ENCODE measurements around the gene PDE6G.
"Not testable (repeated sequence)": the region's sequence is repeated elsewhere in the genome, so short reads cannot be mapped to it uniquely, and the experiment has no call there.

PDE6G gene

DNA sequence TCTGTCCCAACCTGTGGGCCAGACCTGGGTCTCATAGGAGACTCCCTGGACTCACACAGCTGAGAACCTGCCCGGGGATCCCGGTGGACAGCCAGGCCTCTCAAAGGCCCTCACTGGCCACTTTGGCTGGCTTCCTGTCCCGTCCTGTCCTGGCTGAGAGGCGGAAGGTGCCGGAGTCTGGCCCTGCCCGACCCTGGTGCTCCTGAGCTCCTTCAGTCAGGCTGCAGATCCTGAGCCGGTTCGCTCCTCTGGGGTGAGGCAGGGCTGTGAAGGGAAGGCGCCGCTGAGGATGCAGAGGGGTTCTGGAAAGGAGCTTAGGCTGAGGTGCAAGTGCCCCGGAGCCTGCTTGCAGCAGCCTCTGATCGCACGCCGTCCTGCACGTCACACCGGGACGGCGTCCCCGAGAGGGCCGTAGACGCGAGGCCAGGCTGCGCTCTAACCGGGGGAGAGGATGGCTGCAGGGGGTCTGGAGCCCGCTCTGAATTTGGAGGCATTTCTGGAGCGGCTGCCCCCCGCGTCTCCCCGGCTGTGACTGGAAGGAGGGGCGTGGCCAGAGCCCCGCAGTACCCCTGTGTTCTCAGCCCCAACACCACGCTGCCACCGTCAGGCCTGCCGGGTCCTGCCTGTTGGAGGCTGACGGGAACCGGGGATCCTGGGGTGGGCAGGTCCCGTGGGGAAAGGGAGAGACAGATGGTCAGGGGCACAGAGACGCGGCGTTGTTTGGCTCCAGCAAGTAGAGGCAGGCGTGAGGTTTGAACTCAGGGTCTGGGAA lies 31.6 kb upstream of the PDE6G start:
- DNase-seq (ENCODE audit: low read depth in 2 of 2) = no peak

DNA sequence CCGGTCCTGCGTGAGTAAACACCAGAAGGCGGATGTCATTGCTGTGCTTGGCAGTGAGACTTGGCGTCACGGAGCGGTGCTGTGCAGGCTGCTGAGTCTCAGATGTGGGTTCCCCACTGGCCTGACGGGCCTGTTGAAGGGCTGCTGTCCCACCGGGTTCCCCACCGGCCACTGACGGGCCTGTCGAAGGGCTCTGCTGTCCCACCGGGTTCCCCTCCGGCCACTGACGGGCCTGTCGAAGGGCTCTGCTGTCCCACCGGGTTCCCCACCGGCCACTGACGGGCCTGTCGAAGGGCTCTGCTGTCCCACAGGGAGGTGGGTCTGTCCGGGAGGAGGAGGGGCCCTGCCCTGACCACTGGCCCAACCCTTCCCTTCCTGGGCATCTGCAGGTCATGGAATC lies 30.3 kb upstream of the PDE6G start:
- no peak for DNase-seq (ENCODE audit: low read depth in 2 of 2)

DNA sequence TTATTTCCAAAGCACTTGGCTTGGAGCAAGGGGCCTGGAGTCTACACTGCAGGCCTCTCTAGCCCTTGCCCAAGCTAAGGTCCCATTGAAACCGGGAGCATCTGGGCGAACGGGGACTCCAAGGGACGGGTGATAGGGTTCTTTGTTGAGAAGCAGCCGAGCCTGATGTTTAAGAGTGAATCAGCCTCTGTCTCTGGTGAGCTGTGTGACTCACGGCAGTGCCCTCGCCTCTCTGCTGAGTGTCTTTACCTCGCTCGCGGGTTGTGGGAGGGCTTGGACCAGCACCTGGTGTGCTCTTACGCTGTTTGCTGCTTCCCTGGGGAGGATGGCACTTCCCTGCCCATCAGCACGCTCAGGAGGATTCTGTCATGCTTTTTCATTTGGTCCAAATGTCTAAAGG lies 28.8 kb upstream of the PDE6G start:
- no peak for DNase-seq (ENCODE audit: low read depth in 2 of 2)

DNA sequence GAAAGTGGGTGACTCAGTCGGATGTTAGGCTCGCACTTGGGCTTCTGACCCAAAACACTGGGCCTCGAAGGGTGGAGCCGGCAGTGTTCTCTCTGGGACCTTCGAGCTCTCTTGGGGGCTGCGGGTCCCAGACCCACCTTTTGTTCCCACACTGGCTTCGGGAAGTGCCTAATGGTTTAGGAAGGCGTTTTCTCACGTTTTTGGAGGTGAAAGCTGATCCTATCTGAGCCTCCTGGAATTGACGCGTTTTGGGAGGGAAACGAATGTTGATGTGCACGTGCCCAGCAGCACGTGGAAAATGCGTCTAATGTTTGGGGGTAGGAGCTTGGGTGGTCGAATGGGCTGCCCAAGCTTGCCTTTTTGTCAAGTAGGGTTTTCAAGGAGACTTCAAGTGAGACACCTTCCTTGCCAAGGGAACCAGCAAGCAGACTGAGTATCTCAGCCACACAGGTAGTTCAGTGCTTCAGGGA lies 28.1 kb upstream of the PDE6G start:
- no peak for DNase-seq (ENCODE audit: low read depth in 2 of 2)

DNA sequence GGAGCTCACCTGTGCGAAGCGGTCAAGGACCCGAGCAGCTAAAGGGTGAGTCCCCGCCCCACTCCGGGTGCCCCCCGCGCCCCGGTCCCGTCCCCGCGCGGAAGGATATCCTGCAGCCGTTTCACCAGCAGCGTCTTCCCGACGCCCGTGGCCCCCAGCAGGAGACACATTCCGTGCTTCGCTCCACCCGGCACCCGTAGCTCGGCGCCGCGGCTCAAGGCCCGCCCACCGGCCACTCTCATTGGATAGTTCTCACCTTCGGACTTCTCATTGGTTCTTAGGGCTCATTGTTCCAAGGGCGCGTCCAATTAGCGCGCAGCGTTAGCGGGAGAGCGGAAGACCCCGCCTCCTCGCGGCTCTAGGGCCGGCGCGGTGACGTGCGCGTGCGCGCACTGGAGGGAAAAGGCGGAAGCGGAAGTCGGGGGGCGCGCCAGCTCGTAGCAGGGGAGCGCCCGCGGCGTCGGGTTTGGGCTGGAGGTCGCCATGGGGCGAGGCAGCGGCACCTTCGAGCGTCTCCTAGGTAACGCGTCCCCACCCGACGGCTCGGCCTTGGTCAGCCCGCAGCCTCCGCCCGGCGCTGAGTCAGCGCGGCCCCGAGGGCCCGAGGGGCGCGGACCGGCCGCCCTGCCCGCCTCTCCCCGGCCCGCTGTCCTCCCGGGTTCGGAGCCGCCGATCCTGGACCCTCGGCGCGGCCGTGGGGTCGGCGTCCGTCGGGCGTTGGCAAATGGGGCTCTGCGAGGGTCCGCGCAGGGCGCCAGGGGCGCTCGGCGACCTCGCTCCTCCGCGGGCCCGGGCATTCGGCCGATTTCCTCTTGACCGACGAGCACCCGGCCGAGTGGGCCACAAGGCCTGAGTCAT lies 27.5 kb upstream of the PDE6G start, which contains the start of the genes ARL16 and HGS:
TSS of gene ARL16 (minus strand) at position 214 of the 858 bp plus-strand sequence. CDS start at position 170, 44 bp downstream.
TSS of gene HGS (plus strand) at position 428 of the 858 bp plus-strand sequence. CDS start at position 484, 56 bp downstream.
- peak; percentile 94 to 96 for DNase-seq (ENCODE audit: low read depth in 2 of 2)

DNA sequence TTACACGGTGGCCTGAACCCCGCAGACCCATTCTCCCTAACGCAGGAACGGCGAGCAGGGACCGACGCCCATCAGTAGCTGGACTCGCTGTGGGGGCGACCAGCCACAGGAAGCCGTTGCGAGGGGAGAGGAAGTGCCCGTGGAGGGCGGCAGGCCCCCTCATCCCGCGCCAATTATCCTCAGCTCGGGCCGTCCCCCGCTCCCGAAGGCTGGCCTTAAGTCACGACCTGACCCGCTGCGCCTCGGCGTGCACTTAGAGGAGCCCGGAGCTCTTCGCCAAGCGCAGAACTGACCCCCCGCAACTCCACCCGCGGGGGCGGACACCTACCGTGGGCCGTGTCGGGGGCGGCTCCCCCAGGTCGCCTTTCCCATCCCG lies 26.9 kb upstream of the PDE6G start:
- no peak for DNase-seq (ENCODE audit: low read depth in 2 of 2)

DNA sequence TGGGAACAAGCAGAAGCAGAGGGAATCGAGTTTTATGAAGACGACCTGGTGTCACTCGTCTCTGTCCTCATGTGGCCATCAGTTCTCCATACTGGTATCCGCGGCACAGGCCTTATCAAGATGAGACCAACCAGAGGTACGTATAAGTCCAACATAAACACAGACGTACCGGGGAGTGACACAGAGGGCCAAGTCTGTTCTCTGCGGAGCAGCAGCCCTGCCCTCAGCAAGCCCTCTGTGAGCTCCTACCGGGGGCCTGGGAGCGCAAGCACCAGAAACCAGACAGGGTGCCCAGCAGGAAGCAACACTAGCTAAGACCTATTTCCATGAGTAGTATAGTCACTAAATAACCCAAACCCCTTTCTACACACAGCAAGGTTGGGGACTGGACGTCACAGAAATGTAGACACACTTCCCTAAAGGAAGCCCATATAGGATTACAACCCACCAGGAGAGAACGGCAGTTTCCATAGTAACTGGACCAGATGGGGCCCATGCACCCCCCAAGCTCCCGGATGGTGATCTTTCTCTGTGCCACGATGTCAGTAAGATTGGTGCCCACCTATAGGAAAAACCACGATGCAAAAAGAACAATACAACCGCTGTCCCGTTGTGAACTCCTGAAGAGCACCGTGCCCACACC lies 26.3 kb upstream of the PDE6G start:
- DNase-seq (ENCODE audit: low read depth in 2 of 2) = no peak

DNA sequence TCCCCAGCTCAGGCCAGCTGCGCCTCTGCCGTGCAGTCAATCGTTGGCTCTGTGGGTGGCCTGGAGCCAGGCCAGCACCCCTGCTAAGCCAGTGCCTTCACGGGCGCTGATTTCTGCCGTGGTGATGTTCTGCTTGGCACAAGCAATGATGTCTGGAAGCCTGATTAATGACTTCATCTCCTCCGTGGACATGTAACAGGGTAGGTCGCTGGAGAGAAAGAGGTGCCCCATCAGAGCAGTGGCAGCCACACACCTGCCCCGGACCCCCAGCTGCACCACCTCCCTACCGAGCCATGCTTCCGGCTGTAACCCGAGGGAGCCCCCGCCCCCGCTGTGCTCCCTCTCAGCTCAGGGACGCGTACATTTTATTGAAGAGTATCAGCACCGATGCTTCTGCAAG lies 25.3 kb upstream of the PDE6G start:
- DNase-seq (ENCODE audit: low read depth in 2 of 2) = no peak

DNA sequence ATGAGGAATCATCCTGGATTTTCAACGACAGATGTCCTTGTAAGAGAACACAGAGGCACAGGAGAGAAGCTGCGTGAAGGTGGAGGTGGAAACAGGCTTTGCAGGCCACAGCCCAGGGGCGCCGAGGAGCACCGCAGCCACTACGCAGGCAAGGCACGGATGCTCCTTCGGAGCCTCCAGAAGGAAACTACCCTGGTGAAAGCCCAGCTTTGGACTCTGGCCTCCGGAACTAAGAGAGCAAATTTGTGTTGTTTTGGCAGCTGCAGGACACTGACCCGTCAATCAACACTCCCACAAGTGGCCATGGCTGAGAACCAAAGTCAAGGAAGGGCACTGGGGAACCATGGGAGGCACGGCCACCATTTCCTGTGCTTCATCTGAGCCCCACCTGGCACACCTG lies 23.8 kb upstream of the PDE6G start:
- no peak for DNase-seq (ENCODE audit: low read depth in 2 of 2)

DNA sequence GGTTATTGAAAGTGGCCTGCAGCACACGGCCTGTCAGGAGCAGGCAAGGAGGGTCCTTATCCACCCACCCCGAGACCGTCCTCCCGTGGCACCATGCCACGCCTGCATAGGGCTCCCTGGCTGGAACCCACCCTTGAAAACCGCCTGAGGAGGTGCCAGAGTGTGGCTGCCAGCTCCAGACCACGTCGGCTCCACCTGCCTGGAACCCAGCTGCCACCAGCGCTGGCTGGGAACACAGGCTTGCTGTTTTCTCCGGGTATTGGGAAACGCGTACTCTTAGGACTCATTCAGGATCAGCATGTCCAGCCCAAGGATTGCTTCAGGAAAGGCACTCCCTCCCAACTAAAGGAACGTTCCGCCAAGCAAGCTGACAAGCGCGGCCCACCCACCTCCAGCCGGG lies 20.6 kb upstream of the PDE6G start:
- DNase-seq (ENCODE audit: low read depth in 2 of 2) = no peak

DNA sequence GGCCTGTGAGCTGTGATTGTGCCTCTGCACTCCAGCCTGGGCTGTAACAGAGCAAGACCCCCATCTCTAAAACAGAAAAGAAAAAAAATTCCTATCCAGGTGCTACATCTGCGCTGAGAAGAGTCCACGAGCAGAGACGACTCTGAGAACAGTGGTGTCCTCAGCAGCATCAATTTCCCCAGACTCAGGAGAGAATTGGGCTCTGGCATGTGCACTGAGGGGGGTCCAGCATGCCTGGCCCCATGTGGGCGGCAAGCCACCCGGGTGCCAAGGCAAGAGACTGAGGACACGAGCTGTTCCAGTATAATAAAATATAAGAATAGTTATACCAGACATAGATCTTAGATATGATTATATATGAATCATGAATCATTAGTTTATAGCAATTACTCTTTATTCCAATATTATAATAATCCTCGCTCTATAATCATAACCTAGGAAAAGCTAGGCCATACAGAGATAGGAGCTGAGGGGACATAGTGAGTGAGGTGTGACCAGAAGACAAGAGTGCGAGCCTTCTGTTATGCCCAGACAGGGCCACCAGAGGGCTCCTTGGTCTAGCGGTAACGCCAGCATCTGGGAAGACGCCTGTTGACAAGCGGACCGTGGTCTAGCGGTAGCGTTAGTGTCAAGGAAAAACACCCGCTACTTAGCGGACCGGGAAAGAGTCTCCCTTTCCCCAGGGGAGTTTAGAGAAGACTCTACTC lies 19.3 kb upstream of the PDE6G start:
- DNase-seq (ENCODE audit: low read depth in 2 of 2) = not testable (repeated sequence)

DNA sequence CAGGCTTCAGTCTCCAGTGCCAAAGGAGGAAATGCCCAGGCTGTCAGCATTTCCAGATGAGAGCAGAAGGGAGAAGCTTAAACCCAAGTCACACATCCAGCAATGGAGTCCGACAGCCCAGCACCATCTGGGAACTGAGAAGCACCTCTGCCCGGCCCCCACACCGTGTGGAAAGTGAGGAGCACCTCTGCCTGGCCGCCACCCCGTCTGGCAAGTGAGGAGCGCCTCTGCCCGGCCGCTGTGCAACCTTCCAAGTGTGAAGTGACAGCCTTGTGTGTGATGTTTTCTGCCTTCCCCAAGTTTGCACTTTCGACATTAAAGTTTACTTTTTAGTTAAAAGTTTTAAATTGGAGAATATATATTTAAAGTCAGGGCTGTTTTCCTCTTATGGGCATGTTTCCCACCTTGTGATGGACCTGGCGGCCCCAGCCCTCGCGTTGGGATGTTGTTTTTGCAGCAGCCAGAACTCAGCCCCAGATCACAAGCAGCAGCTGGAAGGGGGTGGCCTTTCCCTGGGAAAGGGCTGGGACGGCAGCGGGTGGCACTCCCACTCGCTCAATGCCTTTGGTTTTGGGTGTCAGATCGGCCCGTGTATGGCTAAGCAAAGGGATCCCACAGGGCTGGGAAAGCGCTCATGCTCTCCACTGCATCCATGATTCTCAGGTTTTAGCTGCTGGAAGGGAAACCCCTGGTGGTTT lies 17.4 kb upstream of the PDE6G start:
- DNase-seq (ENCODE audit: low read depth in 2 of 2) = no peak

DNA sequence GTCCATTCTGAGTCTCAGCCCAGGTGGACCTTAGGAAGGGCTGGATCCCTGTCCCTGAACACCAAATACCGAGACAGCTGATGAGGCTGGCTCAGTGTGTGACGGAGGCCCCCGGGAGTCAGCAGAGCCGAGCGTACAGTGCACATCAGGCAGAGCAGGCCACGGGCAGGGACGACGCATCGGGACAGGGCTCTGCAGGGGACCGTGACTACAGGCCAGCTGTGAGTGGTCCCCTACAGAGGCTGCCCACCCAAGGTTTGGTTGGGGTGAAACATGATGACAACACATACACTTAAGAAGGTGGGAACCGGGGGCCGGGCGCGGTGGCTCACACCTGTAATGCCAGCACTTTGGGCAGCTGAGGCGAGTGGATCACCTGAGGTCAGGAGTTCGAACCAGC lies 16.6 kb upstream of the PDE6G start:
- DNase-seq (ENCODE audit: low read depth in 2 of 2) = no peak

DNA sequence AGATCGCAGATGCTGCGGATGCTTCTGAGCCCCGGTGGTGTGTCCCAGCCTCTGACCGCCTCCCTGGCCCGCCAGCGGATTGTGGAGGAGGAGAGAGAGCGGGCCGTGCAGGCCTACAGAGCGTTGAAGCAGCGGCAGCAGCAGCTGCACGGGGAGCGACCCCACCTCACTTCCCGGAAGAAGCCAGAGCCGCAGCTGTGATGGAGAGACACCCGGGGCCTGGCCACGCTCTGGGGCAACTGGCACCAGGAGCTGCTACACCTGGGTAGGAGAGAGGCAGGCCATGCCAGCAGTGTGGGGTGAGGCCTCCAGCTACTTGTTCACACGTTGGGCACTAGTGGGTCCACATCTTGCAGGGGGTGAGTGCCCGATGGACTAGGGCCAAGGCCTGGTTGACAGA lies 16.2 kb upstream of the PDE6G start:
- no peak for DNase-seq (ENCODE audit: low read depth in 2 of 2)

DNA sequence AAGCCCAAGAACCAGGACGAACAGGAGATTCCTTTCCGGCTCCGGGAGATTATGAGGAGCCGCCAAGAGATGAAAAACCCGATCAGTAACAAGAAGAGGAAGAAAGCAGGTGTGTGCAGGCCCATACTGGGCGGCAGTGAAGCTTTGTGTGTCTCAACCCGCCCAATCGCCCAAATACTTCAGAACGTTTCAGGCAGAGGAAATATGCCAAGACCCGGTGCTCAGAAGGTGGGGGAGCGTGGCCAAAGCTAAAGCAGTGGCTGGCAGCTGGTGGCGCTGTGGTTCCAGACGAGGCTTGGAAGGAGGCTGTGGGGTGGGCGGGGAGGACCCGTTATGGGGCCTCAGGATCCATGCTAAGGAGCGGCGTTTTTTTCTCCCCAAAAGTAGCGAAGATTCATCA lies 11.4 kb upstream of the PDE6G start:
- DNase-seq (ENCODE audit: low read depth in 2 of 2) = no peak

DNA sequence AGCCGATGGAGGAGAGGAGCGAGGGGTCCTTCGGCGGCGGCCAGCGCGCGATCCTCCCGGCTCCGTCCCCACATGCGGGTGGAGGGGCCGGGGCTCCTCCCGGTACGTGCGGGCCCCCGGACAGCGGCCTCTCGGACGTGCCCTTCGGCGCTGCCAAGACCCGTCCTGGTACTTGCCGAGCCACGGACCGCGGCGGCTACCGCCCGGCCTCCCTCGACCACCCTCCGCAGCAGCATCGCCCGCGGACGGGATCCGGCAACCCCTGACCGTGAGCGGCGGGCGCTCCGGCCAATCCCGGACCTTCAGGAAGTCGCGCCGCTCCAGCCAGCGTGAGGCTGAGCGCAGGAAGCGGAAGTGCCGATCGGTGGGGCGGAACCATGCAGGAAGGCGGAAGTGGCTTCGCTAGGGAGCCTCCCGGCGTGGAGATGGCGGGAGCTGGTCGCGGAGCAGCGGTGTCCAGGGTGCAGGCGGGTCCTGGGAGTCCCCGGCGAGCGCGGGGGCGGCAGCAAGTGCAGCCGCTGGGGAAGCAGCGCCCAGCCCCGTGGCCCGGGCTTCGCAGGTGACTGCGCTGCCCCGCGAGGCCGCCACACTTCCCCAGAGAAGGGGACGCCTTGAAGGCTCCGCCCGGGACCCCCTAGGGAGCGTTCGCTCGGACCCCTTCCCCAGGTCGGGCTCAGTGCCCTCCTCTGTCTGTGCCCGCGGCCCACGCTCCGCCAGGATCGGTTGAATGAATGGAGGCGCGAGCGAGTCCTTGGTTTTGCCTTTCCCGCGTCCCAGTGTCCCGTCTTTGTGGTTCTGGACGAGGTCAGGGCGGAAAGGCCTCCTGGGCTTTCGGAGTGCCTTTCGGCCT lies 10.2 kb upstream of the PDE6G start, which contains the start of the genes CCDC137 and OXLD1:
TSS of gene CCDC137 (plus strand) at position 396 of the 850 bp plus-strand sequence. CDS start at position 426, 30 bp downstream.
TSS of gene OXLD1 (minus strand) at position 264 of the 850 bp plus-strand sequence. CDS start at position 236, 28 bp downstream.
- peak; percentile 83 to 87 for DNase-seq (ENCODE audit: low read depth in 2 of 2)

DNA sequence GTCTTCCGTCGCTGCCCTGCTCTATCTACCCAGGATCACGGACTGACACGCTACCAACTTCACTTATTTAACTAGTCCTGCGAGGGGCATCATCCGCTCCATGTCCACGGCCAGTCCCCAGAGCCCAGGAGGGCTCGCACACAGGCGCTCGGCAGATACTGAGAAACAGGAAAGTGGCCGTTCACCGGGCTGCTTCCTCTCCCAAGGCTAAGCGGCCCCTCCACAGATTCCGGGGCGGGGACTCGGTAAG lies 9.7 kb upstream of the PDE6G start:
- no peak for DNase-seq (ENCODE audit: low read depth in 2 of 2)

DNA sequence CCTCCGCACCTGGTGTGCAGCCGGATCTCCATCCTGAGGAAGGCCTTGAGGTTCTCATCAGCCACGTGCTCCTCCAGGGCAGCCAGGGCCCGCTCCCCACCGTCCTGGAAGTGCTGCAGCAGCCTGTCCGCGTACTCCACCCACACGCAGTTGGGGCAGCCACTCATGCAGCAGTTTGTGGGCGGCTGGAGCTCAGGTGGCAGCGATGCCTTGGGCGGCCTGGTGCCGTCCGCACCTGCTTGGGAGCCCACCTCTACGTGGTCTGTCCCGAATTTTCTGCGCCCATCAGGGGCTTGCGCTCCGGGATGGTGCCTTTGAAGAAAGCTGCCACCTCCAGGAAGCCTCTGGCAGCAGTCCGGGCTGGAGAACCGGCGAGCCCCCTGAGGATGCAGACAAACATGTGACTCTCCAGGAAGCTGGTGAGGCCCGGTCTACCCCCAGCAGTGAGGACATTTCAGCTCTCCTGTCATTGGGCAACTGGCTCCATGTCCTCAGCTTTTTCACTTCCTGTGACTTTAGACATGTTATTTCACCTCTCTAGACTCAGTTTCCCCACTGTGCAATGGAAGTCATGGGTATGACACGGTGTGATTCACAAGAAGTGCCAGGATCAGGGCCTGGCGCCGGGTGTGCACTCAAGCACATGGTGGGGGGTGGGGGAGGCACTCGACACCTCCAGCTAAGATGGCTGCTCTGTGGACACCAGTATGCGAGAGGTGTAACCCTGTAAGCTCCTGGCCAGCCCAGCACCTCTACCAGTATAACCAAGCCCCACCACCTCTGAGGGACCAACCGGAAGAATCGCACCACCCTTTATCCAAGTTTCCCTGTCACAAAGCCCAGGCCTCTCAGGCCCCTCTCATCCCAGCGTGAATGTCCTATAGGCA lies 9.1 kb upstream of the PDE6G start:
- DNase-seq (ENCODE audit: low read depth in 2 of 2) = no peak

DNA sequence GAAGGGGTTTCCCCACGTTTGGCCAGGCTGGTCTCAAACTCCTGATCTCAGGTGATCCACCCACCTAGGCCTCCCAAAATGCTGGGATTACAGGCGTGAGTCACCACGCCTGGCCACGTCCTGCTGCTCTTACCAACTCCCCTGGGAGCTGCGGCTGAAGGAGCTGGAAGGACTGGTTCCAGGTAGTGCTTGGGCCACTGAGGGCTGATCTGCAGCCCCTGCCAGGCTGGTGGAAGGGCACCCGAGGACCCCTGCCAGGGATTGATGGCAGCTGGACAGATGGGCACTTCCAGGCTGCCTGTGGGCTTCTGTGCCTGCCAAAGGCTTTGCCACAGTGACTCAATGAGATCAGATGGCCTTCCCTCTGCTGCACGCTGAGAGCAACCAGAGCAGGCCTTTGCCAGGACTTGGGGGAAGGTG lies 7.7 kb upstream of the PDE6G start:
- DNase-seq (ENCODE audit: low read depth in 2 of 2) = no peak

Measured in stimulated activated CD8-positive, alpha-beta memory T cell treated with anti-CD3 and anti-CD28 coated beads, Interleukin-2, amount 100 ng/mL, for 1 hour (primary cell).